NCI-H2196 (cell line): Measurements from ENCODE around the gene PSKH1.
"Not testable (repeated sequence)": the region's sequence is repeated elsewhere in the genome, so short reads cannot be mapped to it uniquely, and the experiment has no call there.

Experiments used
- DNase-seq: peaks from one replicate; lab custom pipeline; 2025; ENCODE audit not compliant: unreplicated experiment; lab: John Stamatoyannopoulos, UW

Gene PSKH1

DNA sequence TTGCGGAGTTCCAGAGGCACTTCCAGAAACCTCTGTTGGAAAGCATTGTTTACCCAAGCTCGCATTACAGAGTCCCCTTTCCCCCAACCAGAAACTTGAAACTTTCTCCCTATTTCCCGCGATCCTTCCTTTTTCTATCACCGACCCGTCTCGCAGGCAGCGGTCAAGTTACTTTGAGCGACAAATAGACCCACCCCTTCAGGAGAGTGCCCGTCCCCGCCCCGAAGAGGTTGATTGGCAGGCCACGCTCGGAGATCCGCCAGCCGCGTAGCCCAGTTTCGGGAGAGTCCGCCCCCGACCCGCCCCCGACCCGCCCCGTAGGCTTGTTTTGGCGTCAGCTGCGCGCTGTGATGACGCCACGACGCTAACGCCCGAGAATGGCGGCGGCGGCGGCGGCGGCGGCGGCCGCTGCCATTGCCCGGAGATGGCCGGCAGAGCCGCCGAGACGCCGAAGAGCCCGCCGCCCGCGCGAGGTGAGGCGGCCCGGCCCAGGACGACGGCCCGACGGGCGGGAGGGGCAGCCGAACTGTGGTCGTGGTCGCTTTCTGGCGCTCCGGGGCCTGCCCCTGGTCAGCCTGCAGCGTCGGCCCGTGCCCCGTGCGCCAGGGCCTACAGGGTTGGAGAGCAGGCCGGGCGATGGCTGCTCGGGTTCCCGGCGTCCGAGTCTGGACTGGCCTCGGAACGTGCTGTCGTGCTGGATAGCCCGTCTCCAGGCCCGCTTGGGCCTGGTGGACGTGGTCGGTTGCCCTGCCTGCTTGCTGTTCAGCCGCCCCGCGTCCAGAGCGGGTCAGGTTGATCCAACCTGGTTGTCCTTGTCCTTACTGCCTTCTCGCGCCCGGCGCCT is at the start of gene PSKH1:
PSKH1 (plus strand) TSS at position 356 of the 844 bp plus-strand sequence. CDS start 15,496 bp downstream, outside the sequence.
- DNase-seq: peak; percentile 79

DNA sequence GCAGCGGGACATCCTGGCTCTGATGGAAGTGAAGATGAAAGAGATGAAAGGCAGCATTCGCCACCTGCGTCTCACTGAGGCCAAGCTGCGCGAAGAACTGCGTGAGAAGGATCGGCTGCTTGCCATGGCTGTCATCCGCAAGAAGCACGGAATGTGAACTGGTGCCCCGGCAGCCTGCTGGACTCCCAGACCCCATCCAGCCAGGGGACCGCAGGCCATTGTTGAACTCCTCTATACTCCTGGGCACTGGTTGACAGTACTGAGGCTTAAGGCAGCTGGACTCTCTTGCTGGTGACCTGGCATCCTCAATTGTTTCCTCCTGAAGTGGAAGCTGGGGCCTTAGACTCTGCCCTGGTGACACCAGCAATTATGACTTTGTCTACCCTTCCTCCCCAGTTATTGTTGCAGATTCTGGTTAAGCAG is 49.7 kb upstream of the PSKH1 start:
- DNase-seq: no peak

DNA sequence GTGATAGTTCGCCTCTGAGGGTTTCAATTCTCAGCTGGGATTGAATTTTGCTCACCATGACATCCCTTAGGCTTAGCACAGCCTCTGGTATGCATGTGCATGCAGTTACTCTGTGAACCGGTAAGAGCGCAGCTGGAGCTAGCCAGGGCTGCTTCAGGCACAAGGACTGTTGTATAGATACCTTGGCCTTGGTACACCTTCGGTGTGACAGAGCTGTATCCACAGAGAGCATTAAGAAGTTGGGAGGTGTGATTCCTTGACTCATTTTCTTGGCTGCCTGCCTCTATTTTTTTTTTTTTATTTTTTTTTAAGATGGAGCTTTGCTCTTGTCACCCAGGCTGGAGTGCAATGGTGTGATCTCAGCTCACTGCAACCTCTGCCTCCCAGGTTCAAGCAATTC is 48.6 kb upstream of the PSKH1 start:
- DNase-seq: no peak

DNA sequence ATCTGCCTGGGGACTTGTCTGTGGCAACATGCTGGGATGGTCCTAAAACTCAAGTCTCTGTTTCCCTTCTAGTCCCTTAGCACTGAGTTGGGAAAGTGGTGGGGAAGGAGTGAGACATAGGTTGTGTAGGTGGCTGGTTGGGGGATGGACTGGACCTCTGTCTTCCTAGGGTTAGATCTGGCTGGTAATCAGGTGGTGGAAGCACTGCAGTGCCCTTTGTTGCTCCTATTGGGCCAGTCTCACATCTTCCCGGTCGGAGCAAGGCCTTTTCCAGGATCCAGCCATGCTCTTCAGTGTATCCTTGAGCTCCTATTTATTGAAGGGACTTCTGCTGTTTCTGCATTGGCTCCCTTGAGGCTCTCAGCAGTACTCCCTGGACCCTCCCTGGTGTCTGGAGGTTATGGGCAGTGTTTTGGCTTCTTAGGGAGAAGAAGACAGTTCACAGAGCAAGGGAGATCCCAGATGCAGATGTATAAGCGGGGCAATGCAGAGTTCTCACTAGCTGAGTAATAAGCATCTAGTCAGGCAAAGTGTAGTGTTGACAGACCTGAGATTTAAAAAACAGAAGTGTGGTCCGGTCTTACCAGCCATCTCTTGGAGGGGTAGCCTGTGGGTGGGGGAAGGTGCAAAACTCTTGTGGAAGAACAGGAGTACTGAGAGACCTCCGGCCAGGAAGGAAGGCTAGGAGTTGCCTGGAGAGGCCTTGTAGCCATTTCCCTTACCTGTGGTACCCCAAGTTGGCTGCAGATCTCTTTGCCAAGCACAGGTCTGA is 47.6 kb upstream of the PSKH1 start:
- DNase-seq: no peak

DNA sequence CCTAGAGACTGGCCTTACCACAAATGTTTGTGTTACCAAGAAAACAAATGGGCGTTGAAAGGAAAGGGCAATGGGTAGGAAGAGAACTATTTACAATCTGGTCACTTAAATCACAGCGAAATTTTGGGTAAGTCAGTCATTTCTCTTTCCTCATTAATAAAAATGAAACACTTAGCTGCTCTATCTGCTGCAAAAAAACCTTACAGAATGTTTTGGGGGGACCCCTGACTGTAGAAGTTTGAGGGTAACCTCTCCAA is 47.1 kb upstream of the PSKH1 start:
- no peak for DNase-seq

DNA sequence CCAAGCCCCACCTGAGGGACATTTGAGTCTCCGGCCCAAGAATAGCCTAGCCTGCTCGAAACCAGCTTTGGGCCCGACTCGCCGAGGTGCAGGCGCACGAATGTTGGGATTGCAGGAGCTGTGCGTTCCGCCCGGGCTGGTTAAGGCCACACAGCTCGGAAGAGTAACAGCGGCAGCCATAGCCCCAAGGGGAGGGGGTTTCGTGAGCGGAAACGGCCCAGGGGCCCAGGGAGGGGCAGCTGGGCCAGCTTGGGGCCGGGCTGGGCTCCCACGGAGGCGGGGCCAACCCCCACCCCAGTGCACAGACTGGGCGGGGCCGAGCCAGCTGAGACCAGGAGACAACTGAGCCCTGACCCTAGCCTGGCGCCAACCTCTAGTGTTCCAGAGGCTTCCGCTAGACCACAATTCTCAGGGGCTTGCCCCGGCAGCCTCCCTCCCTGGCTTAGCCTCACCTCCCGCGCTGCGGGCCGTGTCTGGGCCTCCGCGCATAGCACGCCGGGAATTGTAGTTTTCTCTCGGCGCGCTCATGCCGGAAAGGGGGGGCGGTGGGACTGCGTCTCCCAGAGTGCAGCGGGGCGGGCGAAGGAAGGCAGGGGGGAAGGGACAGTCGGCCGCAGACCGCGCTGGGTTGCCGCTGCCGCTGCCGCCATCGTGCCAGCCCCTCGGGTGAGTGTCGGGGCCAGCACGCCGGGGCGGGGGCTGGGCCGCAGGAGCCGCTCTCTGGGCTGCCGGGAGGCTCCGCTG is 46.6 kb upstream of the PSKH1 start, which contains the start of gene NUTF2:
NUTF2 (plus strand) TSS at position 614 of the 744 bp plus-strand sequence. CDS start 18,198 bp downstream, outside the sequence.
- peak; percentile 85 for DNase-seq

DNA sequence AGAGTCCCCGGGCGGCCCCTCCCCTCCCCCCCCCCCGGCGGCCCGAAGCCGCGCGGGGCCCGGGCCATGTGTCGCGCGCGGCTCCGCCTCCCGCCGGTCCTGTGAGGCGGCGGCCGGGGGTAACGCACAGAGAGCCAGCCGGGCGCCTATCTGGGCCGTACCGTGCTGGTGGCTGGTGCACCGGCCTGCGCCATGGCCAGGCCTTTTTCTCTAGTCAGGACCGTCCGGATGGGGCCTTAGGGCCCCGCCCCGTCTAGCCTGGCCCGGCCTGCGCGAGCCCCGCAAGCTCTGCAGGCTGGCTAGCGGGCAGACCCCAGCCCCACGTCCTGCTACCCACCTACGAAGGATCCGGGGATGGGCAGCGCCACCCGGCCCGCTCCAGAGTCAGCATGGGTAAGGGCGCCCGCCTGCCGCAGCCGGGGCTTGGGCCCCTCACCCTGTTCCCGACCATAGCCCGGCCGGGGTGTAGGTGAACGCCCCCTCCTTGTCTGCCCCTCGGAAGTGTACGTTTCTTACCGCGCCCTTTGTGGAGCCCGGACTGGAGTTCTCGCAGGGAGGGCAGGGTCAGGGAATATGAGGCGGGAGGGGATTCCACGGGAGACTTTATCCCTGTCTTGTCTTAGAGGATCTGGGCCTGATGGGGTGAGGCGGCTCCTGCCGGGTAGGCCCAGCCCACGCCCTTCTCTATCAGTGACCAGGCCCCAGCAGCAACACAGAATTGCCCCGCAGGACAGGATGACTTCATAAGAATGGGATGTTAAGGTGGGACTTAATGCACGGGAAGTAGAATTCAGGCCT is 45.8 kb upstream of the PSKH1 start, which contains the start of gene CENPT:
CENPT (minus strand) TSS at position 630 of the 798 bp plus-strand sequence. CDS start 13,834 bp downstream, outside the sequence.
- DNase-seq: no peak

DNA sequence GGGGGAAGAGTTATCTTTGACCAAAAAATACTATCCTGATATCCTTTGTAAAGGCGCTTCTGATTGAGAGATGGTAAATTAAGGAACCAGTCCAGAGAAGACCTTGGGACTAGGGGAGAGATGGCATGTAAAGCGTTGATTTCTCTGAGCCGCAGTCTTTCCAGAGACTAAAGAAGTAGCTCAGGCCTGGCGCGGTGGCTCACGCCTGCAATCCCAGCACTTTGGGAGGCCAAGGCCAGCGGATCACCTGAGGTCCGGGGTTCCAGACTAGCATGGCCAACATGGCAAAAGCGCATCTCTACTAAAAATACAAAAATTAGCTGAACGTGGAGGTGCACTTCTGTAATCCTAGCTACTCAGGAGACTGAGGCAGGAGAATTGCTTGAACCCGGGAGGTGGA is 44.9 kb upstream of the PSKH1 start:
- DNase-seq: no peak

DNA sequence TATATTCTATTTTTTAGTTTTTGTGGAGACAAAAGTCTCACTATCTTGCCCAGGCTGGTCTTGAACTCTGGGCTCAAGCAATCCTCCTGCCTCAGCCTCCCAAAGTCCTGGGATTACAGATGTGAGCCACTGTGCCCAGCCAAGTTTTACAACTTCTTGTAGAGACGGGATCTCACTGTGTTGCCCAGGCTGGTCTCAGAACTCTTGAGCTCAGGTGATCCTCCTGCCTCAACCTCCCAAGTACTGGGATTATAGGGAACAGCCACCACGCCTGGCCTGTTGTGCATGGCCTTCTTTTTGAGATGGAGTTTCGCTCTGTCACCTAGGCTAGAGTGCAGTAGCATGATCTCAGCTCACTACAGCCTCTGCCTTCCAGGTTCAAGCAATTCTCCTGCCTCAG is 39.4 kb upstream of the PSKH1 start:
- no peak for DNase-seq

DNA sequence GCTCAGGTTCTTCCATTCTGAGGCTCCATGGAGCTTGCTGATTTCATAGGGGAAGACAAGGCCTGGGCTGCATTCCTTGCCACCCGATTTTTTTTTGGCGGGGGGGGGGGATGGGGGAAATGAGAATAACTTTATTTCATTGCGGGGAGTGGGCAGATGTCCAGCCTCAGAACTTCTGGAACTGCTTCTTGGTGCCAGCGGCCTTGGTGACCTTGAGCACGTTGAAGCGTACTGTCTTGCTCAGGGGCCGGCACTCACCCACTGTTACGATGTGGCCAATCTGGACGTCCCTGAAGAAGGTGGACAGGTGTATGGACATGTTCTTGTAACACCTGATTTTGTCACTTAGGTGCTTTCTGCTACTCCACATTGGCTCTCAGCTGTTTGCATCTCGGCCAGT is 37.3 kb upstream of the PSKH1 start:
- DNase-seq: no peak

DNA sequence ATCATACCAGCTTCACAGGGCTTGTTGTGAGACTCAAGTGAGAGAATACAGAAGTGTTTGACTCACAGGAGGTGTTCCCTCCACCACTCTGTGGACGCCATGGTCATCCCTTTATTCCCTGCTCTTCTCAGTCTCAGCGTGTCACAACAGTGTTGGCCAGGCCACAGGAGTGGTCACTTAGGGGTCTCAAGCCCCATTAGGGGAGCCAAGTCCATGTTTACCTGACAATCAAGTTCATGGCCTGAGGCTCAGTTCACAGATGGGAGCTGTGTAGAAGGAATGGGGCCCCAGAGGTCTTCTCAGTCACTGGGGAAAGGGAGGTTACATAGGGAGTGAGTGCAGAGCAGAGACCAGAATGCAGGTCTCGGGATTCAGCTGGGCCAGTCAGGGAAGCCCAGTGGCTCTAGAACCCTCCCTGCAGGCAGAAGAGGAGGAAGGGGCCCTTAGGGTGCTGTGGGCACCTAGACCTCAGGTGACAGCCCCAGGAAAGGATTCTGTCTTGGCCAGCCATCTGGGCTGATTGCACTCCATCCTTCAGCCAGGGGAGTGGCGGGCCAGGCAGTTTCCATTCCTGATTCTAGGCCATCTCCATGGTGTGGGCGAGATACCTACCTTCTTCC is 36.0 kb upstream of the PSKH1 start:
- no peak for DNase-seq

DNA sequence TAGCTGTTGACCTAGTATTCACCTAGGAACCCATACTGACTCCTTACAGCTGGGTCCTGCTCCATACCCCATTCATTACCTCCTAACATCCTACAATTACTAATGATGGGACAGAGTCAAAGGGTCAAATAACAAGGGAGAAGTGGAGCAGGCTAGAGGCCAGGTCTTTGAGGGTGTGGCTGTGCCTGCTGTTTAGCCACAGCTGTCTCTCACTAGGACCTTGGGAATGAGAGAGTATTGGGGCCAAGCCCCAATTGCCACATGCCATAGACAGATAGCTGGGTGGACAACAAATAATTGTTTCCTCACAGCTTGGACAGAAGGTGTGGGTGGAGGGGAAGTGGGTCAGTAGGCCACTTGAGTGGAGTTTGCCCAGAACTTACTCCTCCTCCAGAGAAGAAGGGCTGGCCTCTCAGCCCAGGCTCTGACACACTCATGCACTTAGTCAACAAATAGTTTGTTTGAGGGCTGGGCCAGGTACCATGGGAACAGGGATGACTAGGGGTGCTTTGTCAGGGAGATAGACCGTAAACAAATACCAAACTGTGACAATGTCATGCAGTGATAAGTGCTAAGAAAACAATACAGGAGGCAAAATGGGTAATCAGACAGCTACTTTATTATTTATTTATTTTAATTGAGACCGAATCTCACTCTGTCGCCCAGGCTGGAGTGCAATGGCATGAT is 35.4 kb upstream of the PSKH1 start:
- DNase-seq: peak; percentile 65

DNA sequence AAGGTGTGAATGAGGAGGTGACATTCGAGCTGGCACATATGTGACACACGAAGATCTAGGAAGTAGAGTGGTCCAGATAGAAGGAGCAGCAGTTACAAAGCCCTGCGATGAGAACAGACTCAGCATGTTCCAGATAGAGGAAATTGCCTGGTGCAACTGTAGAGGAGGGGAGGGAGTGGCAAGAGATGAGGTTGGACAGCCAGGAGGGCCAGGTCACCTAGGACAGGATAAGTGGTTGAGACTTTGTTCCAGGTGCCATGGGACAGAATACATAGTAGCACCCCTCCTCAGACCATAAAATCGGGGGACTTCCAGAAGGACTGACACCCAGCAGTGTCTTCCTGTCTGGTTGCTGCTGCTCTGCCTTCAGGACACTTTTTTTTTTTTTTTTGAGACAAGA is 34.6 kb upstream of the PSKH1 start:
- no peak for DNase-seq

DNA sequence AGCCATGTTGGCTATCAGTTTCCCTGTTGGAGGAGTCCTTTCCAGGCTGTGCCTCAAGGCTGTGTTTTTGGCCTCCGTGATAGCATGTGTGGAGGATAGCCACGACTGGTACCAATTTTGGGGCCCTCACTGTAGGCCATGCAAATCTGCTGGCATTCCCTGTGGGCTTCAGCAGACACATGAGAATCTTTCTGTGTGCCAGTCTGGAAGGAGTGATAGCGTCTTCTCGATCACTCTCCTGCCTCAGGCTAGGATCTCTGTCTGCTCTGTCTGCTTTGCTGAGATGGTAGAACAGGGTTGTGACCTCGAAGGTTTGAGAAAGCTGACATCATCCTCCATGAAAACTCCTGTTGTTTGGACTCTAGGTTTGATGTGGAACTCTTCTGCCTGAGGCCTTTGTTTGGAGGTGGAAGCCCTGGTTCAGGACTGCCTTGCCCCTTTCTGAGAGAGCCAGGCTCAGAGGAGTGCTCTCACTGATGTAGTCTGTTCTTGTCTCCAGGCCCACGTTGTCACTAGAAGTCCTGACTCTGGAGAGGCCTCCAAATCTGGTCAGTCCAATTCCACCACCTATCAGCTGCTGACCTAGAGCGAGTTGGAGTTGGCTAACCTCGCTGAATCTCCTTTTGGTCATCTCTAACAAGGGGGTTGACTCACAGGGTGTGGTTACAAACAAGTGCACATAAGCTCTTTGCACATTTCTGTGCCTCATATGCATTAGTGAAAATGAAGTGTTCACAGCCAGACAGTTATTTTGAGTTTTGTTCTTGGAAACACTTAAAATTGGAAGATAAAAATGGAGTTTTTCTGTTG is 32.3 kb upstream of the PSKH1 start:
- no peak for DNase-seq

DNA sequence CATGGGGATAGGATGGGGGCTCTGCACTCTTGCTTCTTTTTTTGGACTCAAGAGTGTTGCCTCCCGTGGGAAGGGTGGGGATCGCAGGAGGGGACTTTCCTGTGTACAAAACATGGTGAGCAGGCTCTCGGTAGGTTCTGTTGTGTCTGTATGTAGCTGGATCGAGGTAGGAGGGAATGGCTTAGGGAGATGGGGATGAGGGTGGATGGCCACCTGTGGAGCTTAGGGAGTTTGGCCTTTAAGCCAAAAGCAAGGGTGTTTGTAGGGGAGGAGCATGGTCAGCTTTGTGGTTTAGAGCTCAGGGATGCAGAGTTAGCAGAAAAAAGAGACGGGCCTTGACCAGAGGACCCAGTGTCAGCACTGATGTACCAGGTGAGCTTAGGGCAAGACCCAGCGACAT is 31.2 kb upstream of the PSKH1 start:
- no peak for DNase-seq

DNA sequence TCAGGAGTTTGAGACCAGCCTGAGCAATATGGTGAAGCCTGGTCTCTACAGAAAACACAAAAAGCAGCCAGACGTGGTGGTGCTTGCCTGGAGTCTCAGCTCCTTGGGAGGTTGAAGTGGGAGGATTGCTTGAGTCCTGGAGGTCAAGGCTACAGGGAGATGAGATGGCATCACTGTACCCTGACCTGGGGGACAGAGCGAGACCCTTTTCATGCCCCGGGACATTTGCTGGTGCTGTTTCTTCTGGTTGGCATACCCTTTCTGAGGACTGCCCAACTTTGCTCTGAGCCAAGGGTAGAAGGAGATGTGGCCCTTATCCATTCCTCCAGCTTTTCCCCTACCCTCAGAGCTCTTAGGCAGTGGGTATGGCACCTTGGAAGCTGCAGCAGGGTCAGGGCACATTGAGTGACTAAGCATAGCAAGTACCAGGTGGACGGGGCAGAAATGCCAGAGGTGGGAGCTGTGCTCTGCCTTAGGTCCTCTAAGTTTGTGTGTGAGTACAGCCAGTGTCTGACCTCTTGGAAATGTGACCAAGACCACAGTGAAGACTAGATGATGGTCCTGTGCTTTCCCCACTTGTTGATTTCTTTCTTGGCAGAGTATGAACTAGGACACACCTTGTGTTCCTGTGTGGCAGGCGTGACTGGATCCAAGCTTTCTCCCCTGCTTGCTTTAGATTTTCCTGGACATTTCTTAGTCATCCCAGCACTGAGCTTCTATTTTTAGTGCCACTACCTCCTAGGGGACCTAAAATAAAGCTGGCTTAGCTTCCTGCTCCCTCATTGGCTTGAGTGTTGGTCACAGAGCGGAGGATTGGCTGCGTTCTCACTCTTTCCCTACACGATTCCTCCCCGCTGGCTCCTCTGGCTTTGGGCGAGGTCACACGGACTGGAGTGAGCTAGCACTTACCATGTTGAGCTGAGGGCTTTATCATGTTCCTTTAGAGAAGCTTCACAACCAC is 30.2 kb upstream of the PSKH1 start:
- no peak for DNase-seq

DNA sequence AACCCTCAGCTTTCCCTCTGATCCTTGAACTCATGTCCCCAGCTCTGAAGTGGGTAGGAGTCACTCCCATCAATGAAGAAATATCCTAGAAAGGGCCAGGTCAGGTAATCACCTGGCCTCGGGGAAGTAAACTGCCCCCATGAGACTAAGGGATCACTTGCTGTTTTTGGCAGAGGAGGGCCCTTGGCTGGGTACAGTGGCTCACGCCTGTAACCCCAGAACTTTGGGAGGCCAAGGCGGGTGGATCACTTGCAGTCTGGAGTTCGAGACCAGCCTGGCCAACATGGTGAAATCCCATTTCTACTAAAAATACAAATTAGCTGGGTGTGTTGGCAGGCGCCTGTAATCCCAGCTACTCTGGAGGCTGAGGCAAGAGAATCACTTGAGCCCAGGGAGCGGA is 29.0 kb upstream of the PSKH1 start:
- not testable (repeated sequence) for DNase-seq

DNA sequence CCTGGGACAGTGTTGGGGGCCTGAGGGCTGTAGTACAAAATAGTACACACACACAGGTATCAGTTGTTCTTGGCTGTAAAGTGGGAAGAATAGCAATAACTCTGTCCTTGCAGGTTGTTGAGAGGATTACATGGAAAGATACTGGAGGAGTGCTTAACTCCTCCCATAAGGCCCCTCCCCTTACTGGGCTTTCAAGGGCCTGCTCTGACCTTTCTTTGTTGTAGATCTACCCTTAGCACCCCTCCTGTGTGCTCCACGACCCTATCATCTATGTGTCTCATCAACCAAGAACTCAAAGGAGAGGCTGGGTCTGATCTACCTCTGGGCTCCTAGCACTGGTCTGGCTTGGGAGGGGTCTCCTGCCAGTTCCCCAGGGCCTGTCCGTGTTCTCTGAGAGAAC is 28.5 kb upstream of the PSKH1 start:
- no peak for DNase-seq
